Activated B cell treated with CpG ODN at 0.5 μM for 24 hours (primary cell): ENCODE measurements around the gene ARID3B. TPM values are rescaled to one million over a fixed set of nuclear protein-coding genes. Genes with fewer than 3 reads are reported as not detected.

ENCODE experiments used
- ATAC-seq: fragments of 200-7000 bp; cut with Tn5 transposase; one replicate; pipeline ENCODE4 v1.10.0; 2021; ENCODE audit warnings: low read depth, mild to moderate bottlenecking, moderate library complexity
- CTCF ChIA-PET: fragments of 350-600 bp; sonication (Branson Sonifier 250); formaldehyde crosslinking; loops from one replicate; lab custom pipeline; 2021; ENCODE audit warnings: antibody characterized with exemption; lab: Charles Lee
- POLR2A ChIA-PET: fragments of 350-600 bp; sonication (Branson Sonifier 250); formaldehyde crosslinking; loops from one replicate; lab custom pipeline; 2021; ENCODE audit warnings: antibody characterized with exemption; lab: Charles Lee
- DNase-seq: peaks from one replicate; pipeline ENCODE4 v3.0.0; 2022
- H3K27ac Mint-ChIP-seq: one replicate; pipeline ENCODE4 v1.8.0; 2020; ENCODE audit warnings: mixed read lengths
- H3K27me3 Mint-ChIP-seq: one replicate; pipeline ENCODE4 v1.8.0; 2021; ENCODE audit warnings: mixed read lengths
- H3K36me3 Mint-ChIP-seq: one replicate; pipeline ENCODE4 v1.8.0; 2021; ENCODE audit warnings: low read depth, mixed read lengths
- H3K4me1 Mint-ChIP-seq: one replicate; pipeline ENCODE4 v1.8.0; 2021; ENCODE audit warnings: mixed read lengths
- H3K4me3 Mint-ChIP-seq: one replicate; pipeline ENCODE4 v1.8.0; 2020; ENCODE audit warnings: mild to moderate bottlenecking, mixed read lengths
- H3K9me3 Mint-ChIP-seq: one replicate; pipeline ENCODE4 v1.8.0; 2020; ENCODE audit warnings: mixed read lengths
- intact Hi-C: fragments of 100-400 bp; cut with micrococcal nuclease; formaldehyde crosslinking; loops from one replicate; pipeline ENCODE4 v1.15.1; 2024
- total RNA-seq: library from RNA; stranded (reverse); gene quantifications from 2 replicates; pipeline ENCODE4 v1.2.3, GENCODE V29; 2022
- TF ChIP-seq, protein P1 (sequence below): fragments of 200-600 bp; IDR thresholded peaks from one replicate; pipeline ENCODE4 v1.8.0; 2022; ENCODE audit warnings: antibody characterized with exemption, mild to moderate bottlenecking

ARID3B gene
- total RNA-seq, 1 donor from 2014 or later = 26.9 TPM

DNA sequence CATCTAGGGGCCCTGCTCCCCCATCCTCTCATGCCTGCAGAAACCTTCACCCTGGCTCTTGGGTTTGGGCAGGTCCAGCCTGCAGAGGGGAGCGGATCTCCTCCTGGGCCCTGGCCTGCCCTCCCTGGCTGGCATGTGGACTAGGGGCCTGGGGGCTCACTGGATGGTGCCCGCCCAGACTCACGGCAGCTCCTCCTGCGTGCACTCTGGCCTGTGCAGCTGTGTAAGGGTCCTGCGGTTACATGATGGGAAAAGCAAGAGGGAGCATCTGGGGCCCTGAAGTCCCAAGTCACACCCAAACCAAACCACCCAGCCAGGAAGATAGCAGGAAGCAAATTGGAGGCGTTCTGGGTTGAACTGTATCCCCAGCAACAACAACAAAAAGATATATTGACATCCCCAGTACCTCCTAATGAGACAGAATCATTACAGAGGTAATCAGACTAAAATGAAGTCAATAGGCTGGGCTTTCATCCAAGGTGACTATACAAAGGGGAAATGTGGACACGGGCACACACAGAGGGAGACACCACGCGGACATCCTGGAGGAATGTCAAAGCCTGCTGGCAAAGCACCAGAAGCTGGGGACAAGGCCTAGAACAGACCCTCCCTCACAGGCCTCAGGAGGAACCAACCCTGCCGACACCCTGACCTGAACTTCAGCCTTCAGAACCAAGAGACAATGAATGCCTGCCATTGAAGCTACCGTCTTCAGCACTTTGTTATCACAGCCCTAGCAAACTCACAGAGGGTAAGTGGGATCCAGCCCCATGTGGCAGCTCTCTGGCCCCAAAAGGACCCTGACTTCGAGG, 64.2 kb downstream of the ARID3B start:
- Mint-ChIP-seq H3K36me3 (no peaks in the 10 kb centered on the region), H3K27ac (no peak overlapping the region), H3K9me3 (no peaks in the 10 kb centered on the region), H3K4me3 (no peak overlapping the region), H3K4me1 (no peaks in the 10 kb centered on the region), H3K27me3 (no peaks in the 10 kb centered on the region)
- POLR2A ChIA-PET = no interaction called here
- TF ChIP-seq, protein P1, sequence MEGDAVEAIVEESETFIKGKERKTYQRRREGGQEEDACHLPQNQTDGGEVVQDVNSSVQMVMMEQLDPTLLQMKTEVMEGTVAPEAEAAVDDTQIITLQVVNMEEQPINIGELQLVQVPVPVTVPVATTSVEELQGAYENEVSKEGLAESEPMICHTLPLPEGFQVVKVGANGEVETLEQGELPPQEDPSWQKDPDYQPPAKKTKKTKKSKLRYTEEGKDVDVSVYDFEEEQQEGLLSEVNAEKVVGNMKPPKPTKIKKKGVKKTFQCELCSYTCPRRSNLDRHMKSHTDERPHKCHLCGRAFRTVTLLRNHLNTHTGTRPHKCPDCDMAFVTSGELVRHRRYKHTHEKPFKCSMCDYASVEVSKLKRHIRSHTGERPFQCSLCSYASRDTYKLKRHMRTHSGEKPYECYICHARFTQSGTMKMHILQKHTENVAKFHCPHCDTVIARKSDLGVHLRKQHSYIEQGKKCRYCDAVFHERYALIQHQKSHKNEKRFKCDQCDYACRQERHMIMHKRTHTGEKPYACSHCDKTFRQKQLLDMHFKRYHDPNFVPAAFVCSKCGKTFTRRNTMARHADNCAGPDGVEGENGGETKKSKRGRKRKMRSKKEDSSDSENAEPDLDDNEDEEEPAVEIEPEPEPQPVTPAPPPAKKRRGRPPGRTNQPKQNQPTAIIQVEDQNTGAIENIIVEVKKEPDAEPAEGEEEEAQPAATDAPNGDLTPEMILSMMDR = no peak
- CTCF ChIA-PET = interaction anchor here (1.0 kb wide), 1 partner anchor 16 kb away, joined by 3 read pairs; no protein-coding TSS in a partner anchor
- intact Hi-C loops = no loop called here
- no peak for DNase-seq
- no peak for ATAC-seq

DNA sequence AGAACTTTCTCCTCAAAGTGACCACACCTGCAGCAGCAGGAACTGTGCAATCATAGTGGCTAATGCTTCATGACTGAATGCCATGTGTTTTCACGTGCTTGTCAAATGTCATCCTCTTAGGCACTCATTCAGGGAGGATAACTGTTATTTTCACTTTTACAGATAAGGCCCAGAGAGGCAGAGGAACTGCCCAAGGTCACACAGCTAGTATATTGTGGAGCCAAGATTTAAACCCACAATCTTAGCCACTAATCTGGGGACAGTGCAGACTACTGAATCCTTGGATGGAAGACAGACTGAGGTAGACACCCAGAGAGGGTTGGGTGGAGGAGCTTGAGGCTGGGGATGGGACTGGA, 64.8 kb downstream of the ARID3B start:
- no peak overlapping the region for H3K4me3 Mint-ChIP-seq
- ATAC-seq (no peak), DNase-seq (no peak)
- ChIA-PET CTCF (no interaction called here), POLR2A (no interaction called here)
- H3K27ac Mint-ChIP-seq = no peak overlapping the region
- TF ChIP-seq, protein P1 = no peak
- H3K9me3 Mint-ChIP-seq = no peaks in the 10 kb centered on the region
- H3K36me3 Mint-ChIP-seq = no peaks in the 10 kb centered on the region
- H3K27me3 Mint-ChIP-seq = no peaks in the 10 kb centered on the region
- intact Hi-C loops = no loop called here
- H3K4me1 Mint-ChIP-seq = no peaks in the 10 kb centered on the region

DNA sequence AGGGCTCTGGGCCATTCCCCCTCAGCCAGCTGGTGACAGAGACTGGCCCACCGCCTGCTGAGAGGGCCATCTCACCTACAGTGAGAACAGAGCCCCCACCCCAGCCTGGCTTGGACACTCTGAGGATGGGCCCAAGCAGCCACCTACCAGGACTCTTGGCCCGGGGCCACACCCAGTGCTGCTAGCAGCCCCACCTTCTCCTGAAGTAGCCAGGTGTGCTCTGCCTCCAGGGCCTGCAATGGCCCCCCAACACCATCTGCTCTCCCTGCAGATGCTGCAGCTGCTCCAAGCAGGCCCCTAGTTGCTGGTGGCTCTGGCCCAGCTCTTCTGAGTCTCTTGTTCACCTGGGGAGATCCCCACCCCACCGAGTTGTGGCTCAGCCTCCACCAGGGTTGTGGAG, 67.8 kb downstream of the ARID3B start:
- TF ChIP-seq, protein P1 = no peak
- DNase-seq (no peak), ATAC-seq (no peak)
- H3K9me3 Mint-ChIP-seq = no peaks in the 10 kb centered on the region
- H3K27me3 Mint-ChIP-seq = no peaks in the 10 kb centered on the region
- intact Hi-C loops = no loop called here
- H3K36me3 Mint-ChIP-seq = no peaks in the 10 kb centered on the region
- H3K4me3 Mint-ChIP-seq = no peak overlapping the region
- H3K4me1 Mint-ChIP-seq = no peaks in the 10 kb centered on the region
- ChIA-PET POLR2A (no interaction called here), CTCF (no interaction called here)
- H3K27ac Mint-ChIP-seq = no peak overlapping the region

DNA sequence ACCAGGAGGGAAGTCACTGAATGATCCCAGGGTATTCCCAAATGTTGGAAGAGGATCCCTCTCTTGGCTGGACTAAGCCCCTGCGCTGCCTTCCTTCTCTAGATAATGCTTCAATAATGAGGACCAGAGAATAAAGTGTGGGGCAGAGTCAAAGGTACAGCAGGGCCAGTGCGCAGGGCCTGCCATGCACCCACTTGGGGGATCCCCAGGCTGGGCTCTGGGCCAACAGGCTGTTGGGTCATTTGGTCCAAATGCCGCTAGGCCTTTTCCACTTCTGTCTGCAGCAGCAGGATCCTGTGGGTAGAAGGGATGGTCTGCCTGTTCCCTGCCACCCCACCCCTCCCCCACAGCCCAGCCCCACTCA, 68.9 kb downstream of the ARID3B start:
- TF ChIP-seq, protein P1 = no peak
- H3K4me3 Mint-ChIP-seq = no peak overlapping the region
- no peak overlapping the region for H3K27ac Mint-ChIP-seq
- no peaks in the 10 kb centered on the region for H3K36me3 Mint-ChIP-seq
- H3K9me3 Mint-ChIP-seq = no peaks in the 10 kb centered on the region
- ChIA-PET CTCF (no interaction called here), POLR2A (no interaction called here)
- intact Hi-C loops = loop anchor here (10.0 kb wide), 1 partner anchor 975 kb away; the partner anchor contains the start of gene NPTN
- no peaks in the 10 kb centered on the region for H3K4me1 Mint-ChIP-seq
- DNase-seq (no peak), ATAC-seq (no peak)
- H3K27me3 Mint-ChIP-seq = no peaks in the 10 kb centered on the region

DNA sequence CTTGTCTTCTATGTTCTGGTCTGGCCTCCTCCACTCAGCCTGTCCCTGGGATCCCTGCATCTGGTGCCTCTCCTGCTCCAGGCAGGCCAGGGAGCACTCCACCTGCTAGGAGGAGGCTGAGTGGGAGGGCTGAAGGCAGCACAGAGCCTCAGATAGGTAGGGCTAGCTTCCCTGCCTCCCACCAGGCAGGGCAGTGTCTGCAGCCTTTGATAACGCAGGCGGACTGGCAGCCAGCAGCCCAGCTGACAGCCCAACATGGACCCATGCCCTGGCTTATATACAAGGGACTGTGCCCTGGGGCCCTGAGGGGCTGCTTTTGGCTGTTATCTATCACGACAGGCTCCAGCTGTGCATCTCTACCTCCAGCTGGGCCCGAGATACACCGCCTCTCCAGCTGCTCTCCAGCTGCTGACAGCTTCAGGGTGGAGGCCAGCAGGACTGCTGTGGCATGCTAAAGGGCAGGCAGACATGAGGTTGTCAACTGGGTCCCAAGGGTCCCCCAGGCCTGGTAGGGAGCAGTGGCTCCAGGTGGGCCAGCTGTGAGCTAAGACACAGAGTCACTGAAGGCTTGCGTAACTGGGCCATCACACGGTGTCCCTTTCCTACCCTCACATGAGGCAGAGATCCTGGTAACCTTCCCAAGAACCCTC, 69.4 kb downstream of the ARID3B start:
- ChIA-PET CTCF (no interaction called here), POLR2A (no interaction called here)
- intact Hi-C loops = loop anchor here (10.0 kb wide), 1 partner anchor 976 kb away; the partner anchor contains the start of gene NPTN
- Mint-ChIP-seq H3K36me3 (no peaks in the 10 kb centered on the region), H3K9me3 (no peaks in the 10 kb centered on the region), H3K4me3 (no peak overlapping the region), H3K4me1 (no peaks in the 10 kb centered on the region), H3K27ac (no peak overlapping the region), H3K27me3 (no peaks in the 10 kb centered on the region)
- no peak for DNase-seq
- TF ChIP-seq, protein P1 = no peak
- no peak for ATAC-seq
